Upper lobe of left lung (tissue), 4 donors: ENCODE results near the gene TCF7L2.

Source experiments
- CTCF ChIP-seq, 6 experiments: fragments of 450-650 bp in 4 of 6; fragments of 200-600 bp in 2 of 6; sonication (generic) in 2 of 6; IDR thresholded peaks; one replicate each; pipeline ENCODE4 v1.5.1; 2016 to 2019; ENCODE audit warnings: antibody characterized with exemption in 6 of 6
- POLR2A ChIP-seq, 4 donors: fragments of 450-650 bp; IDR thresholded peaks; one replicate each; pipeline ENCODE4 v1.5.1; 2016 to 2017; ENCODE audit warnings: antibody characterized with exemption in 4 of 4, mild to moderate bottlenecking in 2 of 4
- POLR2AphosphoS5 ChIP-seq, 2 donors: sonication (generic); formaldehyde crosslinking; IDR thresholded peaks; one replicate each; pipeline ENCODE4 v1.5.1; 2017; ENCODE audit warnings: antibody characterized with exemption in 2 of 2

- TF ChIP-seq POLR2A (IDR thresholded peaks at IDR 0.05) (no peak), CTCF (IDR thresholded peaks at IDR 0.05) (no peak), POLR2AphosphoS5 (IDR thresholded peaks at IDR 0.05) (no peak)
Measured at GRCh38 chr10:113001599-113002448, 51.8 kb downstream of the TCF7L2 start.
